Stimulated activated memory B cell treated with anti-CD40 and anti-IgM and Interleukin-4, amounts not matched to agents 10 μg/mL and 1 μg/mL and 100 μg/mL, for 72 hours (primary cell): ENCODE measurements around the gene KCNC3.
"Not testable (repeated sequence)": the region's sequence is repeated elsewhere in the genome, so short reads cannot be mapped to it uniquely, and the experiment has no call there.

ENCODE experiments used
- ATAC-seq: fragments of 150-1000 bp; cut with Tn5 transposase; 2 replicates; pipeline ENCODE4 v1.10.0; 2021
- H3K27ac Mint-ChIP-seq: one replicate; pipeline ENCODE4 v1.8.0; 2022; ENCODE audit warnings: mild to moderate bottlenecking, mixed read lengths
- H3K27me3 Mint-ChIP-seq: one replicate; pipeline ENCODE4 v1.8.0; 2022; ENCODE audit warnings: mixed read lengths
- H3K36me3 Mint-ChIP-seq: one replicate; pipeline ENCODE4 v1.8.0; 2022; ENCODE audit warnings: mixed read lengths
- H3K4me1 Mint-ChIP-seq: one replicate; pipeline ENCODE4 v1.8.0; 2022; ENCODE audit warnings: mixed read lengths
- H3K4me3 Mint-ChIP-seq: one replicate; pipeline ENCODE4 v1.8.0; 2022; ENCODE audit warnings: mild to moderate bottlenecking, moderate library complexity, mixed read lengths
- H3K9me3 Mint-ChIP-seq: one replicate; pipeline ENCODE4 v1.8.0; 2022; ENCODE audit warnings: mixed read lengths

KCNC3 gene

DNA sequence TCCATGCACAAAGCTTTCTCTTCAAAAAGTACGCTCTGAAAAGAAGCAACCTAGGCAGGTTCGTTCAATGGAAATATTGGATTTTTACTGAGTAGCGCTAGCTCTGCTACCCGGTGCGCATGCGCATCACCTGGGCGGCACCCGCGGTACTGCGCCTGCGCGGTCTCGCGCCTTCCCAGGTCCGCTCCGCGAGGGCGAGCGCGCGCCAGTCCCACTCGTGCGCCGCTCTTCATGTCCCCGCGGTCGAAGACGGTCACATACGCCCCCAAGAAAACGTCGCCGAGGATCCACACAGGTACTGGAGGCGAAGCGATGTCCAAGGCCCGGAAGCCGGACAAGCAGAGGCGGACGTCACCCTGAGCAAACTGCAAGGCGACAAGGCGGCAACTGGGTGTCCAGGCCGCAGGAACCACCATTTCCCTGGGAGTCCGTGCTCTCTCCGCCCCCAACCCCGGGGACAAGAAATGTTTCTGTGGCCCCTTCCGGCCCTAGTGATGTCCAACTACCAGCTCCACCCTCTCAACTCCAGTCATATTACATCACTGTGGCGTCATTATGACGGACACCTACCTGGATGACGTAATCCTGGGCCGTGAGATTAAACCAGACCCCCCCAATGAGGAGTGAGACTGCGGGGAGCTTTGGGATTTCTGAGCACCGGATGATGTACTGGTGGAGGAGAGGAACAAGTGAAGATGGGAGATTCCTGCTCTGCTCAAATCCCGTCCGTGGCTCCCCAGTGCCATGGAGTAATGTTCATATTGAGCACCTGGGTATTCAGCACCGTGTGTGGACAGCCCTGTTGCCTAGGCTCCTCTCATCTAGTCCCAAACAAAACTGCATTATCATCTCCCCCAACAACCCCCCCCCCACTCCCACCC, 4.8 kb upstream of the KCNC3 start:
- Mint-ChIP-seq H3K4me3 (peak overlapping the region; percentile 72), H3K9me3 (no peaks in the 10 kb centered on the region), H3K36me3 (peaks cover 51% of the 10 kb centered on the region), H3K27ac (peak overlapping the region; percentile 88), H3K27me3 (no peaks in the 10 kb centered on the region), H3K4me1 (peaks cover 90% of the 10 kb centered on the region)
- peak; percentile 1 for ATAC-seq

- no peaks in the 10 kb centered on the region for H3K27me3 Mint-ChIP-seq
- peak overlapping the region; percentile 88 for H3K27ac Mint-ChIP-seq
- peak overlapping the region; percentile 72 for H3K4me3 Mint-ChIP-seq
- peaks cover 86% of the 10 kb centered on the region for H3K4me1 Mint-ChIP-seq
- no peaks in the 10 kb centered on the region for H3K9me3 Mint-ChIP-seq
- H3K36me3 Mint-ChIP-seq = peaks cover 47% of the 10 kb centered on the region
- ATAC-seq = peak; percentile 66
Measured at GRCh38 chr19:50333235-50333736, 4.1 kb upstream of the KCNC3 start.

DNA sequence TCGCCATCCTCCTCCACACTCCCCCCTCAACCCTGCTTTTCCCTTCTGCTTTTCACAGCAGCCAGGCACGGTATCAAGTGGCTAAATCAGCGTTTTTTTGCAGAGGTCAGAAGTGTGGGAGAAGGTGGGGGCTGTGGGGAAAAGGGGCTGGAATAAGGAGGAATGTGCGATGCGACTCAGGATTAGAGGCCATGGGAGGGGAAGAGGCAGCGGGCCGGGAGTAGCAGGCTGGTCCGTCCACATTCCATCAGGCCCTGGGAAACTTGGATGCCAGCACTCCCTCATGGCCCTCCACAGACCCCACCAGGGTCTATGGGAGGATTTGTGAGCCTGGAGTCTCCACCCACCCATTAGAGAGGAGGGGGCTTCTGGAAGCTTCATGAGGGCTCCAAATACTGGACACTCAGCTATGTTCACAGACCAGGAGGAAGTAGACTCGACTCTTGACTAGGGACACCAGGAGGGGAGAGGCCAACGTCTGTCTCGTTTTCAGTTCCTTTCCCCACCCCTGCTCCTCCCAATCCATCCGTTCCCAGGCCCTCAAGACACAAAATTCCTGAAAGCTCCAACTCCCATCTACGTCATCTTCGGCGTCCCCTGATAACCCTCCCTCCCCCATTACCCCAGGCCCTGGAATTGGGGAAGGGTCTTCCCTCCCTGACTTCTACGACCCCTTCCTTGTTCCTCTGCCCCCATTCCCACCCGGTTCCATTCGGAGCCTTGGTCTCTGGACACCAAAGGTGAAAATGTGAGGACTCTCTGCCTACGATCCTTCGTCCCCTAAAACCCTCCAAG, 3.3 kb upstream of the KCNC3 start:
- Mint-ChIP-seq H3K36me3 (peaks cover 42% of the 10 kb centered on the region), H3K9me3 (no peaks in the 10 kb centered on the region), H3K4me3 (peak overlapping the region; percentile 72), H3K27ac (peak overlapping the region; percentile 88), H3K4me1 (peaks cover 83% of the 10 kb centered on the region), H3K27me3 (peaks cover 5% of the 10 kb centered on the region)
- ATAC-seq = no peak

GRCh38 chr19:50331994-50332243, 2.7 kb upstream of the KCNC3 start:
- Mint-ChIP-seq H3K36me3 (peaks cover 42% of the 10 kb centered on the region), H3K4me1 (peaks cover 83% of the 10 kb centered on the region), H3K27me3 (peaks cover 10% of the 10 kb centered on the region), H3K9me3 (no peaks in the 10 kb centered on the region), H3K4me3 (peak overlapping the region; percentile 72), H3K27ac (peak overlapping the region; percentile 88)
- ATAC-seq = no peak

DNA sequence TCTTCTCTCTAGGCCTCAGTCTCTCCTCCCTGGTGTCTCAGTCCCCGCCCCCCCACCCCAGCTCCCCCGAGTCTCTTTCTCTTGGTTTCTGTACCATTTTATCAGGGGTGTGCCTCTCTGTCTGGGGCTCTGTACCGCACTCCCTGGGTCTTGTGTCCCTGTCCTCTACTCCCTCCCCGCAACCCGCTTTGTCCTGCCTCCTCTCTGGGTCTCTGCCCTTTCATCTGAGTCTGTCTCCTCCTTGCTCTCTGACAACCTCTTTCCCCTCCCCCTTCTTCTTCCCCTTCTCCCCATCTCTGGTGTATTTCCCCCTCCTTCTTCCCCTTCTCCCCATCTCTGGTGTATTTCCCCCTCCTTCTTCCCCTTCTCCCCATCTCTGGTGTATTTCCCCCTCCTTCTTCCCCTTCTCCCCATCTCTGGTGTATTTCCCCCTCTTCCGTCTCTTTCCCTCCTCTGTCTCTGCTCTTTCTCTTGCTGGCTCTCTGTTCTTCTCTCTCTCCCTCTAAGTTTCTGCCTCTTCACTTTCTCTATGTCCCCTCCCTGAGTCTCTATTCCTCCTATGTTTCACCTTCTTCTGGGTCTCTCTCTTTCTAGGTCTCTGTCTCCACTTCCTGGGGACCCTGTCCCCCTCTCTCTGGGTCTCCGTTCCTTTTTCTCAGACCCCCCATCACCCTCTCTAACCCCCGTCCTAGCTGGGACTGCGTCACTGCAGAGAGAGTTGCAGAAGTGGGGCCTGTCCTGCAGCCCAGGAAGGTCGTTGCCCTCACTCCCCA, 2.2 kb upstream of the KCNC3 start:
- no peak for ATAC-seq
- H3K36me3 Mint-ChIP-seq = peaks cover 38% of the 10 kb centered on the region
- peaks cover 14% of the 10 kb centered on the region for H3K27me3 Mint-ChIP-seq
- peaks cover 84% of the 10 kb centered on the region for H3K4me1 Mint-ChIP-seq
- peak overlapping the region; percentile 72 for H3K4me3 Mint-ChIP-seq
- peak overlapping the region; percentile 88 for H3K27ac Mint-ChIP-seq
- no peaks in the 10 kb centered on the region for H3K9me3 Mint-ChIP-seq

- Mint-ChIP-seq H3K4me3 (peak overlapping the region; percentile 85), H3K9me3 (no peaks in the 10 kb centered on the region), H3K27ac (peak overlapping the region; percentile 88), H3K4me1 (peaks cover 86% of the 10 kb centered on the region), H3K27me3 (peaks cover 14% of the 10 kb centered on the region), H3K36me3 (peaks cover 30% of the 10 kb centered on the region)
- peak; percentile 64 for ATAC-seq
Measured at GRCh38 chr19:50330365-50331078, 1.3 kb upstream of the KCNC3 start.

DNA sequence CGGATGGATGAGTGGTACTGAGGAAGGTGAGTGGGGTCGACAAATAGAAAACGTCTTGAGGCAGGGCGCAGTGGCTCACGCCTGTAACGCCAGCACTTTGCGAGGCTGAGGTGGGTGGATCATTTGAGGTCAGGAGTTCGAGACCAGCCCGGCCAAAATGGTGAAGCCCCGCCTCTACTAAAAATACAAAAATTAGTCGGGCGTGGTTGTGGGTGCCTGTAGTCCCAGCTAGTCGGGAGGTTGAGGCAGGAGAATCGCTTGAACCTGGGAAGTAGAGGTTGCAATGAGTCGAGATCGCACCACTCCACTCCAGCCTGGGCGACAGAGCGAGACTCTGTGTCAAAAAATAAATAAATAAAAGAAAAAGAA, 733 bp upstream of the KCNC3 start:
- Mint-ChIP-seq H3K27ac (peak overlapping the region; percentile 88), H3K4me1 (peaks cover 84% of the 10 kb centered on the region)
- not testable (repeated sequence) for ATAC-seq

DNA sequence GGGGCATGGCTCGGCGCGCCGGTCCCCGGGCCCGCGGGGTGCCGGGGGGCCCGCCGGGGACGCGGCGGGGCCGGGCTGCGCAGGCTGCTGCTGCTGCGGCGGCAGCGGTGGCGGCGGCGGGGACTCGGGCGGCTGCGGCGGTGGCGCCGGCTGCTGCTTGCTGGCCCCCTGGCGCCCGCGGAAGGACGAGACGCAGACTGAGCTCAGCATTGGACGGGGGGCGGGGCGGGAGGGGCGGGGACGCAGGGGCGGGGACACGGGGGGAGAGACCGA, 368 bp downstream of the KCNC3 start:
- Mint-ChIP-seq H3K4me1 (peaks cover 80% of the 10 kb centered on the region), H3K36me3 (peaks cover 25% of the 10 kb centered on the region), H3K27me3 (peaks cover 14% of the 10 kb centered on the region), H3K9me3 (no peaks in the 10 kb centered on the region), H3K4me3 (peak overlapping the region; percentile 85), H3K27ac (no peak overlapping the region)
- no peak for ATAC-seq

More for the DNA sequence above, 733 bp upstream of the KCNC3 start:
- Mint-ChIP-seq H3K36me3 (peaks cover 25% of the 10 kb centered on the region), H3K4me3 (peak overlapping the region; percentile 85), H3K27me3 (peaks cover 14% of the 10 kb centered on the region)
- H3K9me3 Mint-ChIP-seq = not testable (repeated sequence)

- Mint-ChIP-seq H3K4me3 (peak overlapping the region; percentile 24), H3K4me1 (peaks cover 75% of the 10 kb centered on the region), H3K27me3 (peaks cover 14% of the 10 kb centered on the region), H3K9me3 (no peaks in the 10 kb centered on the region), H3K36me3 (peaks cover 25% of the 10 kb centered on the region), H3K27ac (peak overlapping the region; percentile 58)
- no peak for ATAC-seq
Measured at GRCh38 chr19:50328224-50328872, 829 bp downstream of the KCNC3 start.

DNA sequence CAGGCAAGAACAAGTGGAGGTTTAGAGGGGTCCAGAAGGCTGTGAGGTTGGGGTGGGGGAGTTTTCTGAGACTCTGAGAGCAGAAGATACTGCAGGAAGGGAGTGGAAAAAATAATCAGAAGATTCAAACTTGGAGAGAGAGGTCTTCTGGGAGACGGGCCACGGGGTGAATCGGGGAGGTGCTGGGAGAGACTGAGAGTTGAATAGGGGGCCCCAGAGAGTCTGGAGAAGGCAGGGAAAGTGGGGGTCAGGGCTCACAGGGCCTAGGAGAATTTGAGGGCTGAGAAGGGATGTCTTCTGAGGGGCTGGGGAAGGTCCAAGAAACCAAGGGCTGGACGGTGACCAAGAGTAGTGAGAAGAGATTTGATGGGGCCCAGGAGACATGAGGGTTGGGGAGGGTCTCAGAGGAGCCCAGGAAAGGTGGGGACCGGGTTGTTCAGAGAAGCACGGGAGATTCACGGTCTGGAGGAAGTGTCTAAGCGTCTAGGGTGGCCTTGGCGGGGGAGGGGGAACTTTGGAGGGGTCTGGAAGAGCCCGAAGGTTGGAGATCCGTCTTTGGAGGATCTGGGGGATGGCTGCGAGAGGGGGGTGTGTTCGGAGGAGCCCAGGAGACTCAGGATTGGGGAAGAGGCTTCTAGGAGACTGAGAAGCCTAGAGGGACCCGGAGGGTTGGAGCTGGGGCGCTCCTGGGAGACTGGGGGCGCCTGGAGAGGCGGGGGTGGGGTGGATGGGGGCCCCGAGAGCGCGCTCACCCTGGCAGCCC, 1.5 kb downstream of the KCNC3 start:
- peak overlapping the region; percentile 58 for H3K27ac Mint-ChIP-seq
- H3K4me3 Mint-ChIP-seq = peak overlapping the region; percentile 85
- ATAC-seq = no peak
- no peaks in the 10 kb centered on the region for H3K9me3 Mint-ChIP-seq
- H3K27me3 Mint-ChIP-seq = peaks cover 14% of the 10 kb centered on the region
- H3K36me3 Mint-ChIP-seq = peaks cover 30% of the 10 kb centered on the region
- H3K4me1 Mint-ChIP-seq = peaks cover 68% of the 10 kb centered on the region

GRCh38 chr19:50327013-50327412, 2.2 kb downstream of the KCNC3 start:
- H3K9me3 Mint-ChIP-seq = no peaks in the 10 kb centered on the region

GRCh38 chr19:50326101-50326664, 3.0 kb downstream of the KCNC3 start:
- H3K4me3 Mint-ChIP-seq = peak overlapping the region; percentile 85
- H3K27ac Mint-ChIP-seq = no peak overlapping the region

More at GRCh38 chr19:50327013-50327412, 2.2 kb downstream of the KCNC3 start:
- Mint-ChIP-seq H3K27ac (peak overlapping the region; percentile 58), H3K27me3 (peaks cover 14% of the 10 kb centered on the region), H3K4me1 (peaks cover 62% of the 10 kb centered on the region), H3K4me3 (peak overlapping the region; percentile 85), H3K36me3 (peaks cover 36% of the 10 kb centered on the region)
- no peak for ATAC-seq

GRCh38 chr19:50325310-50326100, 3.7 kb downstream of the KCNC3 start:
- no peaks in the 10 kb centered on the region for H3K9me3 Mint-ChIP-seq
- H3K4me1 Mint-ChIP-seq = peaks cover 48% of the 10 kb centered on the region
- peak overlapping the region; percentile 26 for H3K27ac Mint-ChIP-seq
- H3K4me3 Mint-ChIP-seq = peak overlapping the region; percentile 61
- peaks cover 14% of the 10 kb centered on the region for H3K27me3 Mint-ChIP-seq
- ATAC-seq = peak; percentile 31
- peaks cover 51% of the 10 kb centered on the region for H3K36me3 Mint-ChIP-seq

More at GRCh38 chr19:50326101-50326664, 3.0 kb downstream of the KCNC3 start:
- H3K9me3 Mint-ChIP-seq = no peaks in the 10 kb centered on the region
- peaks cover 53% of the 10 kb centered on the region for H3K4me1 Mint-ChIP-seq
- H3K36me3 Mint-ChIP-seq = peaks cover 45% of the 10 kb centered on the region
- ATAC-seq = no peak
- H3K27me3 Mint-ChIP-seq = peaks cover 14% of the 10 kb centered on the region
